Upper lobe of left lung (tissue), 4 donors: Measurements from ENCODE around the gene SLC1A2.

Experiments
- CTCF ChIP-seq, 6 experiments: fragments of 450-650 bp in 4 of 6; fragments of 200-600 bp in 2 of 6; sonication (generic) in 2 of 6; IDR thresholded peaks; one replicate each; pipeline ENCODE4 v1.5.1; 2016 to 2019; ENCODE audit warnings: antibody characterized with exemption in 6 of 6
- EP300 ChIP-seq, 4 donors: sonication (generic); formaldehyde crosslinking; IDR thresholded peaks; one replicate each; pipeline ENCODE4 v1.5.1; 2017; ENCODE audit warnings: antibody characterized with exemption in 4 of 4, control low read depth in 2 of 4
- POLR2A ChIP-seq, 4 donors: fragments of 450-650 bp; IDR thresholded peaks; one replicate each; pipeline ENCODE4 v1.5.1; 2016 to 2017; ENCODE audit warnings: antibody characterized with exemption in 4 of 4, mild to moderate bottlenecking in 2 of 4
- POLR2AphosphoS5 ChIP-seq, 2 donors: sonication (generic); formaldehyde crosslinking; IDR thresholded peaks; one replicate each; pipeline ENCODE4 v1.5.1; 2017; ENCODE audit warnings: antibody characterized with exemption in 2 of 2

DNA sequence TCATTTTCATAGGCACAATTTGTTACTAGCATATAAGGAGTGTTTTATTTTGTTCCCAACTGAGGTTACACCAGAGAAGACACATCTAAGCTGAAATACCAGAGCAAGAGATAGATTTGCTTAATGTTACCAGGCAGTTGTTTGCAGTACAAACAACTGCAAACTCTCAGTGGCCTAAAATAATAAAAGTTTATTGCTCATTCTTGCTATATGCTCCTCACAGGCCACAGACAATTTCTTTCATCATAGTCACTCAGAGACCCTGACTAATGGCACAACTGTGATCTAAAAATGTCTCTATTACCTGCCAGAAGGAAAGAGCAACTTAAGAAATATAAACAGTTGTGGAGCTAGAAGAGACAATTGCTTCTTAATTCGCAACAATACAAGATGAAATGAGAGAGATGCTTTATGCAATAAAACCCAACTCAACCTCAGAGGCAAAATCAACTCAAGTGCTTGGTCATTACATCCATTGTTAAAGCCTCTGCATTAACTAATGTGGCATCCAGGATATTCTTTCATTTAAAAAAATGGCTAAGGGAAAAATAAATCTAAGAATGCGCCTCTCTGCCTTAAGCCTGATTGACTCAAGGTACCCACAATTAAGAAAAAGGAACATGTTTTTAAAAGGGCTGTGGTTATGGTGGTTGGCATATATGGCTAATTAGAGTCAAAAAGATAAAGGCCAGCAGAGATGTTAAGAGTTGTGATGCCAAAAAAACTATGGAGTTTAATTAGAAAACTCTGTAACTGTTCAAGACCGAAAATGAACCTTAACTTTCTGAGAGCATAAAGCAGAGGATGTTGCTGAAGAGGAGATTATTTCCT, 176.7 kb downstream of the SLC1A2 start:
- no peak for TF ChIP-seq POLR2AphosphoS5 (IDR thresholded peaks at IDR 0.05)
- TF ChIP-seq CTCF (IDR thresholded peaks at IDR 0.05): no peak
- TF ChIP-seq POLR2A (IDR thresholded peaks at IDR 0.05): no peak
- no peak for TF ChIP-seq EP300 (IDR thresholded peaks at IDR 0.05)
